ENCODE data around the gene HSPG2. TPM values are rescaled to one million over a fixed set of nuclear protein-coding genes. Genes with fewer than 3 reads are reported as not detected.

HSPG2 gene
- total and polyA plus RNA-seq, 2 experiments from 2014 or later, result 72.4 to 81.2 TPM

- Histone ChIP-seq H3K4me1 (ENCODE audit: insufficient read depth) (peaks cover 11% of the 10 kb centered on the region), H3K36me3 (replicated peaks; ENCODE audit: insufficient read depth, low read depth) (no peaks in the 10 kb centered on the region), H3K27me3 (no peaks in the 10 kb centered on the region), H3K4me2 (no peak overlapping the region), H3K9me3 (ENCODE audit: low read depth) (no peaks in the 10 kb centered on the region), H3K79me2 (peaks cover 100% of the 10 kb centered on the region), H3K9me2 (replicated peaks; ENCODE audit: insufficient read depth) (no peaks in the 10 kb centered on the region), H2AFZ (no peak overlapping the region), H4K20me1 (ENCODE audit: insufficient read depth, poor library complexity, severe bottlenecking) (peaks cover 57% of the 10 kb centered on the region), H3K4me3 (no peak overlapping the region), H3K27ac (no peak overlapping the region)
- 96% methylated on average over 3 of the region's 3 CpGs for WGBS (ENCODE audit: low lambda C conversion rate, missing lambda C conversion rate)
- no peak for TF ChIP-seq EZH2phosphoT487 (IDR thresholded peaks at IDR 0.05; ENCODE audit: low read depth, severe bottlenecking, unreplicated experiment)
- TF ChIP-seq CTCF (IDR thresholded peaks at IDR 0.05; ENCODE audit: poor library complexity), result no peak
- no peak for TF ChIP-seq EZH2 (IDR thresholded peaks at IDR 0.05; ENCODE audit: borderline replicate concordance)
- no peak for DNase-seq (ENCODE audit: low spot score)
These were observed 163.5 kb downstream of the HSPG2 start for GRCh38 chr1:21773585-21773984.

Other genes starting within 250 kb of the HSPG2 start
- gene USP48, start 154.2 kb downstream of the HSPG2 start, total RNA-seq, result 39.5 and 46.7 TPM in 2 replicates
- 36.7 and 38.9 TPM in 2 replicates for gene USP48, start 154.2 kb downstream of the HSPG2 start, polyA plus RNA-seq
- 0.10 and 0.20 TPM in 2 replicates for gene LDLRAD2, start 125.0 kb downstream of the HSPG2 start, total RNA-seq
- 8.2 and 10.8 TPM in 2 replicates for gene LDLRAD2, start 125.0 kb downstream of the HSPG2 start, polyA plus RNA-seq
- gene CELA3B, start 39.7 kb upstream of the HSPG2 start, total RNA-seq, result 0.33 TPM in 1 of 2 replicates, not detected in the other
- gene CELA3B, start 39.7 kb upstream of the HSPG2 start, polyA plus RNA-seq, result not detected in 2 replicates
- 2.2 TPM in 1 of 2 replicates, not detected in the other for gene CELA3A, start 64.3 kb upstream of the HSPG2 start, total RNA-seq
- gene CELA3A, start 64.3 kb upstream of the HSPG2 start, polyA plus RNA-seq, result 0.68 TPM in 1 of 2 replicates, not detected in the other
- gene CDC42, start 115.4 kb upstream of the HSPG2 start, total RNA-seq, result 351 and 358 TPM in 2 replicates
- gene CDC42, start 115.4 kb upstream of the HSPG2 start, polyA plus RNA-seq, result 48.8 and 69.7 TPM in 2 replicates
- 1.6 and 1.7 TPM in 2 replicates for gene WNT4, start 205.8 kb upstream of the HSPG2 start, total RNA-seq
- 4.2 and 5.1 TPM in 2 replicates for gene WNT4, start 205.8 kb upstream of the HSPG2 start, polyA plus RNA-seq